Activated CD8-positive, alpha-beta T cell treated with anti-CD3 and anti-CD28 coated beads for 36 hours (primary cell): ENCODE results near the gene ZC3H6. TPM values are rescaled to one million over a fixed set of nuclear protein-coding genes. Genes with fewer than 3 reads are reported as not detected.

ENCODE experiments used
- ATAC-seq: fragments of 200-7000 bp; cut with Tn5 transposase; one replicate; pipeline ENCODE4 v1.10.0; 2021; ENCODE audit warnings: mild to moderate bottlenecking, moderate library complexity
- CTCF ChIA-PET: fragments of 350-600 bp; sonication (Branson Sonifier 250); formaldehyde crosslinking; loops from one replicate; lab custom pipeline; 2021; ENCODE audit warnings: antibody characterized with exemption; lab: Charles Lee
- POLR2A ChIA-PET: fragments of 350-600 bp; sonication (Branson Sonifier 250); formaldehyde crosslinking; loops from one replicate; lab custom pipeline; 2021; ENCODE audit warnings: antibody characterized with exemption; lab: Charles Lee
- DNase-seq: peaks from one replicate; pipeline ENCODE4 v3.0.0-alpha.2; 2020
- H3K27ac Mint-ChIP-seq: one replicate; pipeline ENCODE4 v1.8.0; 2021; ENCODE audit warnings: mild to moderate bottlenecking, mixed read lengths
- H3K27me3 Mint-ChIP-seq: one replicate; pipeline ENCODE4 v1.8.0; 2021; ENCODE audit warnings: mixed read lengths
- H3K36me3 Mint-ChIP-seq: one replicate; pipeline ENCODE4 v1.8.0; 2021; ENCODE audit warnings: low read depth, mixed read lengths
- H3K4me1 Mint-ChIP-seq: one replicate; pipeline ENCODE4 v1.8.0; 2021; ENCODE audit warnings: low read depth, mixed read lengths
- H3K4me3 Mint-ChIP-seq: one replicate; pipeline ENCODE4 v1.8.0; 2021; ENCODE audit warnings: mild to moderate bottlenecking, moderate library complexity, mixed read lengths
- H3K9me3 Mint-ChIP-seq: one replicate; pipeline ENCODE4 v1.8.0; 2021; ENCODE audit warnings: mixed read lengths
- intact Hi-C: fragments of 100-400 bp; cut with micrococcal nuclease; formaldehyde crosslinking; loops from one replicate; pipeline ENCODE4 v1.10.0; 2022
- total RNA-seq, 2 experiments: library from RNA; stranded (reverse); gene quantifications; one replicate each; pipeline ENCODE4 v1.2.3, GENCODE V29; 2021
- TF ChIP-seq, protein P1 (sequence below): fragments of 200-600 bp; IDR thresholded peaks from one replicate; pipeline ENCODE4 v1.8.0; 2022; ENCODE audit warnings: antibody characterized with exemption, mild to moderate bottlenecking

The ZC3H6 gene
- total RNA-seq, 2 experiments from 2014 or later = 16.9 to 17.6 TPM

DNA sequence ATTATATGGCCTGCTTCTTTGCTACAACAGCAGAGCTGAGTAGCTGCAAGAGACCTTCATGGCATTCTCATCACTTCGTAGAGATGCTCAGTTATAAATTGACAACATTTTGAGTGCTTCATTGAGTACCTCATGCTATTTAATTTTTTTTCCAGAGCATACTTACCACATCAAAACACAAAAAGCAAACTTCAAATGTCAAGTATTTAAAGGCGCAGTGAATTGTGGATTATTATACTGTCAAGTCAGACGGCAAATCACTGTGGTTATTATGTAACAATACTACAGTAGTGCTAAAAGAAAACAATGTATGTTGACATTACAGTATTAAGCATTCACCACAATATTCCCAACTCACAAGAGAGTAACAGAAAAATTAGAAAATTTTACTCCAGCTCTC is 33.0 kb upstream of the ZC3H6 start:
- no peak overlapping the region for H3K27ac Mint-ChIP-seq
- TF ChIP-seq, protein P1, sequence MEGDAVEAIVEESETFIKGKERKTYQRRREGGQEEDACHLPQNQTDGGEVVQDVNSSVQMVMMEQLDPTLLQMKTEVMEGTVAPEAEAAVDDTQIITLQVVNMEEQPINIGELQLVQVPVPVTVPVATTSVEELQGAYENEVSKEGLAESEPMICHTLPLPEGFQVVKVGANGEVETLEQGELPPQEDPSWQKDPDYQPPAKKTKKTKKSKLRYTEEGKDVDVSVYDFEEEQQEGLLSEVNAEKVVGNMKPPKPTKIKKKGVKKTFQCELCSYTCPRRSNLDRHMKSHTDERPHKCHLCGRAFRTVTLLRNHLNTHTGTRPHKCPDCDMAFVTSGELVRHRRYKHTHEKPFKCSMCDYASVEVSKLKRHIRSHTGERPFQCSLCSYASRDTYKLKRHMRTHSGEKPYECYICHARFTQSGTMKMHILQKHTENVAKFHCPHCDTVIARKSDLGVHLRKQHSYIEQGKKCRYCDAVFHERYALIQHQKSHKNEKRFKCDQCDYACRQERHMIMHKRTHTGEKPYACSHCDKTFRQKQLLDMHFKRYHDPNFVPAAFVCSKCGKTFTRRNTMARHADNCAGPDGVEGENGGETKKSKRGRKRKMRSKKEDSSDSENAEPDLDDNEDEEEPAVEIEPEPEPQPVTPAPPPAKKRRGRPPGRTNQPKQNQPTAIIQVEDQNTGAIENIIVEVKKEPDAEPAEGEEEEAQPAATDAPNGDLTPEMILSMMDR = no peak
- intact Hi-C loops = no loop called here
- H3K27me3 Mint-ChIP-seq = no peaks in the 10 kb centered on the region
- no peak for ATAC-seq
- ChIA-PET POLR2A (interaction anchor here (1.6 to 1.9 kb wide), 2 partner anchors 9 to 13 kb away, joined by 7 to 9 read pairs; partner anchors contain the start of gene ZC3H8), CTCF (interaction anchor here (1.4 to 4.6 kb wide), 4 partner anchors 9 to 35 kb away, joined by 3 to 23 read pairs (median 4); no protein-coding TSS in a partner anchor)
- peaks cover 42% of the 10 kb centered on the region for H3K4me1 Mint-ChIP-seq
- H3K9me3 Mint-ChIP-seq = no peaks in the 10 kb centered on the region
- H3K4me3 Mint-ChIP-seq = no peak overlapping the region
- no peak for DNase-seq
- peaks cover 42% of the 10 kb centered on the region for H3K36me3 Mint-ChIP-seq

DNA sequence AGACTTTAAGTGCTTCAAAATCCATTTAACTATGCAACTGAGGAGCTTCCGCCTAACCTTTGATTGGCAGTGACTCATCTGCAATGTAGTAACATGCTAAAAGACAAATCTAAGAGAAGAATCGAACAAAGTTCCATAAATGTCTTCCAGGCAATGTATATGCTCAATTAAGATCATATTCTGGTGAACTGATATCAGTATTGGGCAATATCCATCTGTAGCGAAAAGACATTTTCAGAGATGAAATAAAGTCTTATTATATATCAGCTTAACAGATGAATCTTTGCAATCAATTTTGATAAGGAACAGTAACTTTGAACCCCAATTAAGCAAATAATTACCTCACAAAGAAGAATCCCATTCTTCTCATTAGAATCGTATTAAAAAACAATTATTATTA is 32.2 kb upstream of the ZC3H6 start:
- intact Hi-C loops = no loop called here
- Mint-ChIP-seq H3K4me3 (no peak overlapping the region), H3K27ac (no peak overlapping the region), H3K9me3 (no peaks in the 10 kb centered on the region), H3K4me1 (peaks cover 42% of the 10 kb centered on the region), H3K36me3 (peaks cover 46% of the 10 kb centered on the region), H3K27me3 (no peaks in the 10 kb centered on the region)
- CTCF ChIA-PET = interaction anchor here (0.6 to 4.6 kb wide), 6 partner anchors 8 to 121 kb away, joined by 3 to 23 read pairs (median 4); no protein-coding TSS in a partner anchor
- TF ChIP-seq, protein P1 = no peak
- DNase-seq (no peak), ATAC-seq (no peak)
- POLR2A ChIA-PET = interaction anchor here (0.7 to 1.9 kb wide), 4 partner anchors 8 to 347 kb away, joined by 3 to 9 read pairs (median 5); partner anchors contain the start of gene ZC3H8

DNA sequence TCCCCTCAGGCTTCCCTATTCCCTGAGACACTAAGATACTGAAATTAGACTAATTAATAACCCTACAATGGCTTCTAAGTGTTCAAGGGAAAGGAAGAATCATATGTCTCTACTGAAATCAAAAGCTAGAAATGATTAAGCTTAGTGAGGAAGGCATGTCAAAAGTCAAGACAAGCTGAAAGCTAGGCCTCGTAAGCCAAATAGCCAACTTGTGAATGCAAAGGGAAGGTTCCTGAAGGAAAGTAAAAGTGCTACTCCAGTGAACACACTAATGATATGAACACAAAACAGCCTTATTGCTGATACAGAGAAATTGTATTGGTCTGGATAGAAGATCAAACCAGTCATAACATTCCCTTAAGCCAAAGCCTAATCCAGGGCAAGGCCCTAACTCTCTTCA is 30.5 kb upstream of the ZC3H6 start:
- peaks cover 42% of the 10 kb centered on the region for H3K4me1 Mint-ChIP-seq
- DNase-seq (no peak), ATAC-seq (no peak)
- H3K27ac Mint-ChIP-seq = no peak overlapping the region
- intact Hi-C loops = no loop called here
- peaks cover 52% of the 10 kb centered on the region for H3K36me3 Mint-ChIP-seq
- POLR2A ChIA-PET = interaction anchor here (0.7 to 1.9 kb wide), 2 partner anchors 10 to 65 kb away, joined by 3 to 5 read pairs; no protein-coding TSS in a partner anchor
- CTCF ChIA-PET = interaction anchor here (0.9 to 4.2 kb wide), 4 partner anchors 12 to 123 kb away, joined by 3 to 14 read pairs (median 6); no protein-coding TSS in a partner anchor
- TF ChIP-seq, protein P1 = no peak
- H3K4me3 Mint-ChIP-seq = no peak overlapping the region
- no peaks in the 10 kb centered on the region for H3K9me3 Mint-ChIP-seq
- H3K27me3 Mint-ChIP-seq = no peaks in the 10 kb centered on the region

DNA sequence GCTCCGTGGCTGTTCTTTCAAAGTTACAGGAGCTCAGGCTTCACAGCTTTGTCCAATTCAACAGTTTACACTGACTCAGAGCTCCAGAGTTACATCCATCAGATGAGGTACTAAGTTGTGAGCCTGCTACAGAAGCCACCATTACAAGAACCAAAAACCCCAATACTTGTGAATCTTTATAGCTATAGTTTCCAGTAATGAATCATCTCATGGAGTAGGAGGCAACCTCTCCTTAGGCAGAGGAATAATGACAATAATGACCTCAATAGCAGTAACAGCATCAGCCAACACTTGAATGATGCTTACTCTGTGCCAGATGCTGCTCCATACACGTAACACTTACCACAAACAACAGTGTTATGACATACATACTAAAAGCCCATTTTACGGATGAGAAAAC is 24.1 kb upstream of the ZC3H6 start:
- no peak overlapping the region for H3K4me3 Mint-ChIP-seq
- no peak overlapping the region for H3K27ac Mint-ChIP-seq
- DNase-seq = no peak
- intact Hi-C loops = loop anchor here (10.0 kb wide), 2 partner anchors 126 to 196 kb away; partner anchors contain the start of gene TMEM87B
- no peaks in the 10 kb centered on the region for H3K27me3 Mint-ChIP-seq
- H3K9me3 Mint-ChIP-seq = no peaks in the 10 kb centered on the region
- CTCF ChIA-PET = interaction anchor here (0.7 to 4.6 kb wide), 5 partner anchors 9 to 129 kb away, joined by 3 to 28 read pairs (median 9); no protein-coding TSS in a partner anchor
- peaks cover 29% of the 10 kb centered on the region for H3K36me3 Mint-ChIP-seq
- TF ChIP-seq, protein P1 = no peak
- POLR2A ChIA-PET = interaction anchor here (1.3 to 1.8 kb wide), 3 partner anchors 9 to 63 kb away, joined by 3 to 7 read pairs (median 7); no protein-coding TSS in a partner anchor
- peak; percentile 11 for ATAC-seq
- peaks cover 23% of the 10 kb centered on the region for H3K4me1 Mint-ChIP-seq

DNA sequence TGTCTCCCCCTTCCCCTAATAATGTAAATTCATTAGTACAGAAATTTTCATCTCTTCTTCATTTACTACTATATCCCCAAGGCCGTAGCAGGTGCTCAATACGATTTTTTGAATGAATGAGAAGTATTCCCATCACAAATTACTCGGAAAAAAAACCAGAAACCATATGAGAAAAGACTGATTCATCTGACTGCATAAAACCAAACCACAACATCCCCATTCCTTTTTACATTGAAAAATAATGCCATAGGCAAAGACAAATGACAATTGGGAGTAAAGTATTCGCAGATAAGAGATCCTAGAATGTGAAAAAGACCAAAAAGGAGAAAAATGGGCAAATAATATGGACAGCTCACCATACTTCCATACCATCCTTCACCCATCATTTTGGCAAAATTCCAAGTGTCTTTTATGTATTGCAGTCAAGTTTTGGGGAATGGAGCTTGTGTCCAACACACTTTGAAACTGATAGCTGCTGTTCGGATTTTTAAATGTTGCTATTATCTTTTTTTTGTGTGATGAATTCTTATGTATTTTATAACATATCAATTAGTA is 22.1 kb upstream of the ZC3H6 start:
- Mint-ChIP-seq H3K27ac (peak overlapping the region; percentile 32), H3K36me3 (peaks cover 16% of the 10 kb centered on the region), H3K27me3 (no peaks in the 10 kb centered on the region), H3K4me1 (peaks cover 24% of the 10 kb centered on the region), H3K4me3 (no peak overlapping the region), H3K9me3 (no peaks in the 10 kb centered on the region)
- DNase-seq (no peak), ATAC-seq (no peak)
- ChIA-PET POLR2A (interaction anchor here (0.8 to 3.3 kb wide), 5 partner anchors 8 to 69 kb away, joined by 3 to 14 read pairs (median 4); no protein-coding TSS in a partner anchor), CTCF (interaction anchor here (0.9 to 4.0 kb wide), 4 partner anchors 11 to 132 kb away, joined by 3 to 23 read pairs (median 4); no protein-coding TSS in a partner anchor)
- intact Hi-C loops = loop anchor here (10.0 kb wide), 2 partner anchors 129 to 199 kb away; partner anchors contain the start of gene TMEM87B
- TF ChIP-seq, protein P1 = no peak
